ENCODE data around the gene ANOS1.
"Not testable (repeated sequence)": the region's sequence is repeated elsewhere in the genome, so short reads cannot be mapped to it uniquely, and the experiment has no call there.

The ANOS1 gene

GRCh38 chrX:8731559-8732395 lies at the start of gene ANOS1:
Gene ANOS1, minus strand, starts transcription at chrX:8732137. Its CDS starts 101 bp downstream, at chrX:8732036.
- DNase-seq (ENCODE audit: low spot score) = no peak
- TF ChIP-seq CTCF (IDR thresholded peaks at IDR 0.05; ENCODE audit: extremely low read depth, missing control alignments) = no peak

- no peak for TF ChIP-seq CTCF (IDR thresholded peaks at IDR 0.05; ENCODE audit: extremely low read depth, missing control alignments)
- no peak for DNase-seq (ENCODE audit: low spot score)
Observed at GRCh38 chrX:8773117-8773516, 41.2 kb upstream of the ANOS1 start.

GRCh38 chrX:8760021-8760420 lies 28.1 kb upstream of the ANOS1 start:
- TF ChIP-seq CTCF (IDR thresholded peaks at IDR 0.05; ENCODE audit: extremely low read depth, missing control alignments) = no peak
- DNase-seq (ENCODE audit: low spot score) = no peak

GRCh38 chrX:8758706-8759105 lies 26.8 kb upstream of the ANOS1 start:
- not testable (repeated sequence) for DNase-seq (ENCODE audit: low spot score)

- not testable (repeated sequence) for DNase-seq (ENCODE audit: low spot score)
Observed at GRCh38 chrX:8757609-8758389, 25.9 kb upstream of the ANOS1 start.

- no peak for TF ChIP-seq CTCF (IDR thresholded peaks at IDR 0.05; ENCODE audit: extremely low read depth, missing control alignments)
- no peak for DNase-seq (ENCODE audit: low spot score)
Observed at GRCh38 chrX:8755813-8756212, 23.9 kb upstream of the ANOS1 start.

- no peak for DNase-seq (ENCODE audit: low spot score)
- TF ChIP-seq CTCF (IDR thresholded peaks at IDR 0.05; ENCODE audit: extremely low read depth, missing control alignments) = no peak
Observed at GRCh38 chrX:8755116-8755515, 23.2 kb upstream of the ANOS1 start.

- TF ChIP-seq CTCF (IDR thresholded peaks at IDR 0.05; ENCODE audit: extremely low read depth, missing control alignments) = no peak
- DNase-seq (ENCODE audit: low spot score) = no peak
Observed at GRCh38 chrX:8749697-8750096, 17.8 kb upstream of the ANOS1 start.
